Measurements from ENCODE around the gene LRRC2.
"Not testable (repeated sequence)": the region's sequence is repeated elsewhere in the genome, so short reads cannot be mapped to it uniquely, and the experiment has no call there.

Gene LRRC2

GRCh38 chr3:46584598-46585467, 18.7 kb upstream of the LRRC2 start:
- no peak for DNase-seq (ENCODE audit: low read depth in 1 of 2, low spot score in 1 of 2)

- no peak for DNase-seq (ENCODE audit: low read depth in 1 of 2, low spot score in 1 of 2)
Observed at GRCh38 chr3:46580675-46581074, 14.6 kb upstream of the LRRC2 start.

GRCh38 chr3:46579756-46580286, 13.7 kb upstream of the LRRC2 start:
- DNase-seq (ENCODE audit: low read depth in 1 of 2, low spot score in 1 of 2), result no peak

GRCh38 chr3:46578973-46579755, 13.1 kb upstream of the LRRC2 start:
- DNase-seq (ENCODE audit: low read depth in 1 of 2, low spot score in 1 of 2), result no peak

- DNase-seq (ENCODE audit: low read depth in 1 of 2, low spot score in 1 of 2), result not testable (repeated sequence)
Observed at GRCh38 chr3:46577580-46578249, 11.6 kb upstream of the LRRC2 start.

- no peak for DNase-seq (ENCODE audit: low read depth in 1 of 2, low spot score in 1 of 2)
Observed at GRCh38 chr3:46576879-46577278, 10.8 kb upstream of the LRRC2 start.

- DNase-seq (ENCODE audit: low read depth in 1 of 2, low spot score in 1 of 2), result no peak
Observed at GRCh38 chr3:46576386-46576785, 10.3 kb upstream of the LRRC2 start.

GRCh38 chr3:46575577-46576222, 9.6 kb upstream of the LRRC2 start:
- DNase-seq (ENCODE audit: low read depth in 1 of 2, low spot score in 1 of 2), result no peak

- no peak for DNase-seq (ENCODE audit: low read depth in 1 of 2, low spot score in 1 of 2)
Observed at GRCh38 chr3:46574881-46575576, 8.9 kb upstream of the LRRC2 start.

GRCh38 chr3:46574243-46574646, 8.1 kb upstream of the LRRC2 start:
- no peak for DNase-seq (ENCODE audit: low read depth in 1 of 2, low spot score in 1 of 2)

- no peak for DNase-seq (ENCODE audit: low read depth in 1 of 2, low spot score in 1 of 2)
Observed at GRCh38 chr3:46573701-46574100, 7.6 kb upstream of the LRRC2 start.

- no peak for DNase-seq (ENCODE audit: low read depth in 1 of 2, low spot score in 1 of 2)
Observed at GRCh38 chr3:46571684-46572083, 5.6 kb upstream of the LRRC2 start.

GRCh38 chr3:46565607-46566039, 479 bp downstream of the LRRC2 start:
- no peak for DNase-seq (ENCODE audit: low read depth in 1 of 2, low spot score in 1 of 2)

- no peak for DNase-seq (ENCODE audit: low read depth in 1 of 2, low spot score in 1 of 2)
Observed at GRCh38 chr3:46565077-46565476, 1.0 kb downstream of the LRRC2 start.

- no peak for DNase-seq (ENCODE audit: low read depth in 1 of 2, low spot score in 1 of 2)
Observed at GRCh38 chr3:46564190-46565021, 1.7 kb downstream of the LRRC2 start.

GRCh38 chr3:46561951-46562350, 4.2 kb downstream of the LRRC2 start:
- DNase-seq (ENCODE audit: low read depth in 1 of 2, low spot score in 1 of 2), result no peak

- no peak for DNase-seq (ENCODE audit: low read depth in 1 of 2, low spot score in 1 of 2)
Observed at GRCh38 chr3:46561511-46561910, 4.6 kb downstream of the LRRC2 start.

GRCh38 chr3:46559091-46559704, 6.9 kb downstream of the LRRC2 start:
- DNase-seq (ENCODE audit: low read depth in 1 of 2, low spot score in 1 of 2), result no peak

Data from activated T-helper 1 cell treated with anti-CD3 and anti-CD28 coated beads, Interleukin-2, amount 50 U/mL, for 16 hours (primary cell).